Natural killer cell (primary cell): ENCODE data around the gene TCF21. TPM values are rescaled to one million over a fixed set of nuclear protein-coding genes. Genes with fewer than 3 reads are reported as not detected.
"Not testable (repeated sequence)": the region's sequence is repeated elsewhere in the genome, so short reads cannot be mapped to it uniquely, and the experiment has no call there.

ENCODE experiments used
- ATAC-seq, 3 donors: fragments of 150-1000 bp in 2 of 3; fragments of 200-7000 bp in 1 of 3; cut with Tn5 transposase; 1 replicate in 1 of 3; 2 replicates in 2 of 3; pipeline ENCODE4 v1.10.0; 2021; ENCODE audit warnings: mild to moderate bottlenecking in 2 of 3, moderate library complexity in 2 of 3
- DNase-seq, 2 donors: peaks; one replicate each; pipeline versions ENCODE4 v3.0.0 to v3.0.0-alpha.2; 2013 to 2021; ENCODE audit warnings: mixed read lengths in 1 of 2
- H3K27ac ChIP-seq: one replicate; pipeline ENCODE4 v1.5.1; 2013; ENCODE audit warnings: mild to moderate bottlenecking, low read length
- H3K27me3 ChIP-seq: one replicate; pipeline ENCODE4 v1.6.1; 2013; ENCODE audit warnings: low read length; ENCODE audit not compliant: control insufficient read depth, insufficient read depth
- H3K36me3 ChIP-seq: one replicate; pipeline ENCODE4 v1.6.1; 2013; ENCODE audit warnings: low read length; ENCODE audit not compliant: control insufficient read depth, insufficient read depth
- H3K4me1 ChIP-seq: one replicate; pipeline ENCODE4 v1.6.1; 2013; ENCODE audit warnings: low read length; ENCODE audit not compliant: control insufficient read depth, insufficient read depth
- H3K4me3 ChIP-seq: one replicate; pipeline ENCODE4 v1.5.1; 2013; ENCODE audit warnings: low read length
- H3K9me3 ChIP-seq: one replicate; pipeline ENCODE4 v1.6.1; 2013; ENCODE audit warnings: low read length; ENCODE audit not compliant: control insufficient read depth, insufficient read depth
- H3K27ac Mint-ChIP-seq, 2 donors: one replicate each; pipeline ENCODE4 v1.8.0; 2022; ENCODE audit warnings: mild to moderate bottlenecking in 2 of 2, mixed read lengths in 2 of 2, moderate library complexity in 1 of 2
- H3K27me3 Mint-ChIP-seq, 2 donors: one replicate each; pipeline ENCODE4 v1.8.0; 2022; ENCODE audit warnings: low read depth in 2 of 2, mixed read lengths in 2 of 2
- H3K36me3 Mint-ChIP-seq: one replicate; pipeline ENCODE4 v1.8.0; 2022; ENCODE audit warnings: mixed read lengths
- H3K4me1 Mint-ChIP-seq, 2 donors: one replicate each; pipeline ENCODE4 v1.8.0; 2022; ENCODE audit warnings: mixed read lengths in 2 of 2
- H3K4me3 Mint-ChIP-seq: one replicate; pipeline ENCODE4 v1.8.0; 2022; ENCODE audit warnings: mild to moderate bottlenecking, moderate library complexity, mixed read lengths
- H3K9me3 Mint-ChIP-seq, 2 donors: one replicate each; pipeline ENCODE4 v1.8.0; 2022; ENCODE audit warnings: mixed read lengths in 2 of 2
- WGBS: methylation state at CpG from one replicate; pipeline ENCODE4 v1.1.7; 2013; ENCODE audit warnings: missing lambda C conversion rate; ENCODE audit not compliant: insufficient coverage; 5-methylcytosine and 5-hydroxymethylcytosine counted together
- intact Hi-C: fragments of 100-400 bp; cut with micrococcal nuclease; formaldehyde crosslinking; loops from one replicate; pipeline ENCODE4 v1.14.2; 2022
- total RNA-seq, 4 donors: library from RNA; stranded (reverse); fragments of 120-200 nt in 1 of 4; gene quantifications; one replicate each; pipeline versions ENCODE4 v1.2.3 to v1.2.4, GENCODE V29; 2013 to 2022
- TF ChIP-seq, protein P1 (sequence below): fragments of 200-600 bp; IDR thresholded peaks from one replicate; pipeline ENCODE4 v1.8.0; 2022; ENCODE audit warnings: antibody characterized with exemption

The TCF21 gene
- total RNA-seq, 3 donors from 2014 or later (not counting 1 experiment from before 2014, with no cell fraction given), result not detected

DNA sequence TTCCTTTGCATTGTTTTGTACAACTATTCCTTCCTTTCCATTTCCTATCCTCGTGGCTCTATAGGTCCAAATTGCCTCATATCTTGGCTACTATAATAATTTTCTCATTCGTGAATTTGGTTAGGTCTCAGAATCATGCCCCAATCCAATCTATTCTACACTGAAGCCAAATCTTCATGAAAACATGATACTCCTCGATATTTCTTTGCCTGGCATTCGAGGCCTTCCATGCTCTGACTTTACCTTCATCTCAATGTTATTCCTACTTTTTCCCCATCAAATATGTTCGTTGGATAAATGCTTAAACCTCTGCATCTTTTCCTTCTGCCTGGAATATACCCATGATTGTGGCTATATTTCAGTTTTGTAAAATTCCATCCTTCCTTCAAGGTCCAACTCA is 30.4 kb downstream of the TCF21 start:
- no peaks in the 10 kb centered on the region for H3K4me1 ChIP-seq
- H3K27ac ChIP-seq, result no peak overlapping the region
- Mint-ChIP-seq H3K9me3 (no peaks in the 10 kb centered on the region), H3K4me3 (no peak overlapping the region), H3K4me1 (no peaks in the 10 kb centered on the region), H3K27me3 (peaks cover 14 to 34% of the 10 kb centered on the region in 2 donors), H3K36me3 (no peaks in the 10 kb centered on the region), H3K27ac (no peak overlapping the region)
- H3K27me3 ChIP-seq, result peaks cover 8% of the 10 kb centered on the region
- no peaks in the 10 kb centered on the region for H3K36me3 ChIP-seq
- ATAC-seq (no peak), DNase-seq (no peak)
- WGBS, result 79% methylated on average over 5 of the region's 5 CpGs
- no peak overlapping the region for H3K4me3 ChIP-seq
- TF ChIP-seq, protein P1, sequence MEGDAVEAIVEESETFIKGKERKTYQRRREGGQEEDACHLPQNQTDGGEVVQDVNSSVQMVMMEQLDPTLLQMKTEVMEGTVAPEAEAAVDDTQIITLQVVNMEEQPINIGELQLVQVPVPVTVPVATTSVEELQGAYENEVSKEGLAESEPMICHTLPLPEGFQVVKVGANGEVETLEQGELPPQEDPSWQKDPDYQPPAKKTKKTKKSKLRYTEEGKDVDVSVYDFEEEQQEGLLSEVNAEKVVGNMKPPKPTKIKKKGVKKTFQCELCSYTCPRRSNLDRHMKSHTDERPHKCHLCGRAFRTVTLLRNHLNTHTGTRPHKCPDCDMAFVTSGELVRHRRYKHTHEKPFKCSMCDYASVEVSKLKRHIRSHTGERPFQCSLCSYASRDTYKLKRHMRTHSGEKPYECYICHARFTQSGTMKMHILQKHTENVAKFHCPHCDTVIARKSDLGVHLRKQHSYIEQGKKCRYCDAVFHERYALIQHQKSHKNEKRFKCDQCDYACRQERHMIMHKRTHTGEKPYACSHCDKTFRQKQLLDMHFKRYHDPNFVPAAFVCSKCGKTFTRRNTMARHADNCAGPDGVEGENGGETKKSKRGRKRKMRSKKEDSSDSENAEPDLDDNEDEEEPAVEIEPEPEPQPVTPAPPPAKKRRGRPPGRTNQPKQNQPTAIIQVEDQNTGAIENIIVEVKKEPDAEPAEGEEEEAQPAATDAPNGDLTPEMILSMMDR, result no peak
- H3K9me3 ChIP-seq, result no peaks in the 10 kb centered on the region
- intact Hi-C loops, result no loop called here

DNA sequence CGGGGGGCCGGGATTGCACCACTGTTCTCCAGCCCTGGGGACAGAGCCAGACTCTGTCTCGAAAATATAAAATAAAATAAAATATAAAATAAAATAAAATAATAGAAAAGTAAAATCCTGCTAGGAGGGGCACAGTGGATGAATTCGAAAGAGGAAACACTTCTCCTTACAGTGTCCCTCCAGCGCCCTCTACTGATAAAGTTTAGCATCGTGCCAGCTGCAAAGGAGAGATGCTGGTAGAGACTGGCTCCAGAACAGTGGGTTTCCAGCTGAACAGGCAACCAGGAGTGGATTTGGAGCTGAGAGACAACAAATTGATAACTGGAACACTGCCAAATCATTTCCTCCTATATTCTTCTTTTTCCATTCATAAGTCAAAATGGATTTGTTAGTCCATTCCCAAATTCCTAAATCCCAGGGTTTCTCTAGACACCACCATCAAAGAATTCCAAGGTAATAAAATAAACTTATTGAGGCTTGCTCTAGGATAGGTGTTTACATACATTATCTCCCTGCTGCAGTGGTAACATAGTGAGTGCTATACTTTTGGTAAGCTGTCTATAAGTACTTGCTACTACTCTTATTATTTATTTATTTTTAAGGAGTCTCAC is 32.4 kb downstream of the TCF21 start:
- intact Hi-C loops, result no loop called here
- H3K9me3 Mint-ChIP-seq, result no peaks in the 10 kb centered on the region
- Histone ChIP-seq H3K9me3 (no peaks in the 10 kb centered on the region), H3K4me1 (no peaks in the 10 kb centered on the region), H3K4me3 (no peak overlapping the region), H3K27me3 (peaks cover 10% of the 10 kb centered on the region), H3K27ac (no peak overlapping the region), H3K36me3 (no peaks in the 10 kb centered on the region)
- ATAC-seq, result peak; percentile 65 to 75 (median 70)
- H3K4me3 Mint-ChIP-seq, result no peak overlapping the region
- no peaks in the 10 kb centered on the region for H3K4me1 Mint-ChIP-seq
- DNase-seq, result peak; percentile 42 to 81
- peaks cover 11 to 35% of the 10 kb centered on the region in 2 donors for H3K27me3 Mint-ChIP-seq
- TF ChIP-seq, protein P1, result peak; percentile 59
- no peak overlapping the region for H3K27ac Mint-ChIP-seq
- 44% methylated on average over 3 of the region's 6 CpGs for WGBS
- no peaks in the 10 kb centered on the region for H3K36me3 Mint-ChIP-seq

DNA sequence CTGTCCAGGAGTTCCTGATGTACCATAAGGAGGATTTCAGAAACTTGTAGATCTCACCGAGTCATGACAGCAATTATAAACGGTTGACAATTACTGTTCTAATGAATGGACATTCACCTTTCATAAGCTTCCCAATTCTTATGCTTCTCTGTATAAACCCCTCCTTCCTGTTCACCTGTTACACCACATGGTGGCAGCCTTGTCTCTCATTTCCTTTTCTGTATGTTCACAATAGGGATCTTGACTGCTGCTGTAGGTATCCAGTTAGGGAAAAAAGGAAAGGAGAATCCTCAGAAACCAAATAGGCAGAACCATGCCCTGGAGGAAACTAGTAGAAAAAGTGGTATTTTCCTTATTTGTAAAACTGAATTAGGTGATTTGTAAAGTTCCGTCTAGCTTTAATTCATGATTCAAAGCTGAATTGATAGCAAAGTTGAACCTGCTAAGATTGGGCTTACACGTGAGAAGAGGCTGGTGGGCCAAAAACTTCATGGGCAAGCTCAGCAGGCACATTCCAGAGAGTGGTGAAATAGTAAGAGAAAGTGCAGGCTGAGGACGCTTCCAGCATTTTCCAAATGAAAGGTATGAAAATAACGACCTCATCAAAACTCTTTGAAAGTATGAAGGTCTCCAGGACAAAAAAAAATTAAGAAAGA is 35.2 kb downstream of the TCF21 start:
- Mint-ChIP-seq H3K36me3 (no peaks in the 10 kb centered on the region), H3K27ac (no peak overlapping the region), H3K4me1 (no peaks in the 10 kb centered on the region), H3K27me3 (peaks cover 22 to 49% of the 10 kb centered on the region in 2 donors), H3K9me3 (no peaks in the 10 kb centered on the region), H3K4me3 (no peak overlapping the region)
- WGBS, result 37% methylated on average over 6 of the region's 6 CpGs
- TF ChIP-seq, protein P1, result peak; percentile 87
- no peaks in the 10 kb centered on the region for H3K36me3 ChIP-seq
- intact Hi-C loops, result loop anchor here (1.0 to 2.0 kb wide), 3 partner anchors 49 to 173 kb away; no protein-coding TSS in a partner anchor
- no peak overlapping the region for H3K27ac ChIP-seq
- peak; percentile 75 to 93 (median 88) for ATAC-seq
- H3K4me3 ChIP-seq, result no peak overlapping the region
- peaks cover 14% of the 10 kb centered on the region for H3K27me3 ChIP-seq
- H3K4me1 ChIP-seq, result no peaks in the 10 kb centered on the region
- no peaks in the 10 kb centered on the region for H3K9me3 ChIP-seq
- peak in 1 of 2 donors; percentile 84 for DNase-seq

DNA sequence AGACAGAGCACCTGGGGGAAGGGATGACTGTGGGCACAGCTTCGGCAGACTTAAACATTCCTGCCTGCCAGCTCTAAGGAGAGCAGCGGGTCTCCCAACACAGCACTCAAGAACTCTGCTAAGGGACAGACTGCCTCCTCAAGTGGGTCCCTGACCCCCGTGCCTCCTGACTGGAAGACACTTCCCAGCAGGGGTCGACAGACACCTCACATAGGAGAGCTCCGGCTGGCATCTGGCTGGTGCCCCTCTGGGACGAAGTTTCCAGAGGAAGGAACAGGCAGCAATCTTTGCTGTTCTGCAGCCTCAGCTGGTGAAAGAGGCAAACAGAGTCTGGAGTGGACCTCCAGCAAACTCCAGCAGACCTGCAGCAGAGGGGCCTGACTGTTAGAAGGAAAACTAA is 42.3 kb downstream of the TCF21 start:
- H3K27ac Mint-ChIP-seq, H3K36me3 ChIP-seq, H3K4me3 ChIP-seq, DNase-seq, H3K9me3 Mint-ChIP-seq, H3K4me3 Mint-ChIP-seq, ATAC-seq, H3K27ac ChIP-seq, H3K9me3 ChIP-seq, H3K4me1 Mint-ChIP-seq, H3K27me3 ChIP-seq, H3K4me1 ChIP-seq, intact Hi-C loops: not testable (repeated sequence)
- Mint-ChIP-seq H3K36me3 (peaks cover 14% of the 10 kb centered on the region), H3K27me3 (peaks cover 35 to 52% of the 10 kb centered on the region in 2 donors)
- WGBS, result 84% methylated on average over 6 of the region's 6 CpGs

DNA sequence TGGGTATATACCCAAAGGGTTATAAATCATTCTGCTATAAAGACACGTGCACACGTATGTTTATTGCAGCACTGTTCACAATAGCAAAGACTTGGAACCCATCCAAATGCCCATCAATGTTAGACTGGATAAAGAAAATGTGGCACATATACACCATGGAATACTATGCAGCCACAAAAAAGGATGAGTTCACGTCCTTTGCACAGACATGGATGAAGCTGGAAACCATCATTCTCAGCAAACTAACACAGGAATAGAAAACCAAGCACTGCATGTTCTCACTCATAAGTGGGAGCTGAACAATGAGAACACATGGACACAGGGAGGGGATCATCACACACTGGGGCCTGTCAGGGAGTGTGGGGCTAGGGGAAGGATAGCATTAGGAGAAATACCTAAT is 47.4 kb downstream of the TCF21 start:
- H3K9me3 Mint-ChIP-seq, DNase-seq, H3K27me3 ChIP-seq, H3K4me3 Mint-ChIP-seq, H3K4me3 ChIP-seq, H3K36me3 ChIP-seq, intact Hi-C loops, ATAC-seq, H3K27ac ChIP-seq, H3K4me1 Mint-ChIP-seq, H3K27ac Mint-ChIP-seq, H3K9me3 ChIP-seq, H3K4me1 ChIP-seq: not testable (repeated sequence)
- Mint-ChIP-seq H3K36me3 (peaks cover 14% of the 10 kb centered on the region), H3K27me3 (peaks cover 24 to 64% of the 10 kb centered on the region in 2 donors)
- 97% methylated on average over 3 of the region's 3 CpGs for WGBS
